Keratinocyte (primary cell): ENCODE measurements around the gene POU6F2. TPM values are rescaled to one million over a fixed set of nuclear protein-coding genes. Genes with fewer than 3 reads are reported as not detected.

ENCODE experiments used
- DNase-seq: peaks from one replicate; pipeline ENCODE4 v3.0.0-alpha.2; 2011; ENCODE audit warnings: low read depth, missing footprints, low spot score
- FAIRE-seq: peaks from 2 replicates; lab custom pipeline; 2011; peaks lifted over from hg19 to GRCh38; lab: Jason Lieb, UNC
- H2AFZ ChIP-seq: 2 replicates; pipeline ENCODE4 v1.6.0; 2012; ENCODE audit warnings: low read length, control low read depth, inconsistent platforms; ENCODE audit not compliant: control insufficient read depth
- H3K27ac ChIP-seq: 2 replicates; pipeline ENCODE4 v1.5.1; 2011; ENCODE audit warnings: low read length; ENCODE audit not compliant: control insufficient read depth, insufficient read depth
- H3K27me3 ChIP-seq: 3 replicates; pipeline ENCODE4 v1.6.0; 2011; ENCODE audit warnings: low read length; ENCODE audit not compliant: control insufficient read depth, insufficient read depth; ENCODE audit errors: extremely low read depth
- H3K36me3 ChIP-seq, 2 experiments: 2 replicates in 1 of 2; 3 replicates in 1 of 2; pipeline ENCODE4 v1.5.1; 2011; ENCODE audit warnings: low read length in 2 of 2, mild to moderate bottlenecking in 1 of 2; ENCODE audit not compliant: control insufficient read depth in 2 of 2, insufficient read depth in 2 of 2; ENCODE audit errors: extremely low read depth in 1 of 2
- H3K4me1 ChIP-seq: 3 replicates; pipeline ENCODE4 v1.5.1; 2011; ENCODE audit warnings: low read length; ENCODE audit not compliant: control insufficient read depth, insufficient read depth; ENCODE audit errors: extremely low read depth
- H3K4me2 ChIP-seq: 3 replicates; pipeline ENCODE4 v1.6.0; 2011; ENCODE audit warnings: low read depth, low read length; ENCODE audit not compliant: control insufficient read depth, insufficient read depth; ENCODE audit errors: extremely low read depth
- H3K4me3 ChIP-seq, 3 experiments: fragments of 200-600 bp in 1 of 3; sonication (generic) in 1 of 3; 2 replicates in 2 of 3; 3 replicates in 1 of 3; pipeline ENCODE4 v1.5.1; 2011 to 2016; ENCODE audit warnings: low read length in 3 of 3, mild to moderate bottlenecking in 3 of 3, control low read depth in 2 of 3, inconsistent platforms in 1 of 3, low read depth in 1 of 3, mixed read lengths in 1 of 3, mixed run types in 1 of 3, moderate library complexity in 1 of 3; ENCODE audit not compliant: control insufficient read depth in 2 of 3, insufficient read depth in 2 of 3; ENCODE audit errors: extremely low read depth in 1 of 3
- H3K79me2 ChIP-seq: 2 replicates; pipeline ENCODE4 v1.6.0; 2012; ENCODE audit warnings: low read length; ENCODE audit not compliant: control insufficient read depth, insufficient read depth
- H3K9ac ChIP-seq: 3 replicates; pipeline ENCODE4 v1.6.0; 2011; ENCODE audit warnings: low read length; ENCODE audit not compliant: control insufficient read depth, insufficient read depth; ENCODE audit errors: extremely low read depth
- H3K9me1 ChIP-seq: 3 replicates; pipeline ENCODE4 v1.6.0; 2011; ENCODE audit warnings: low read length; ENCODE audit not compliant: control insufficient read depth, insufficient read depth; ENCODE audit errors: extremely low read depth
- H3K9me3 ChIP-seq: 2 replicates; pipeline ENCODE4 v1.5.1; 2012; ENCODE audit warnings: low read depth, low read length; ENCODE audit not compliant: control insufficient read depth
- H4K20me1 ChIP-seq: 3 replicates; pipeline ENCODE4 v1.6.0; 2011; ENCODE audit warnings: low read length; ENCODE audit not compliant: control insufficient read depth, insufficient read depth; ENCODE audit errors: extremely low read depth
- EZH2 ChIP-seq: IDR thresholded peaks from one replicate; pipeline ENCODE4 v1.6.1; 2012; ENCODE audit warnings: inconsistent platforms, mild to moderate bottlenecking, low read length, moderate library complexity
- dilution Hi-C: fragments of 300-500 bp; cut with MboI; formaldehyde crosslinking; loops from one replicate; pipeline ENCODE4 v1.7.0; 2020; ENCODE audit warnings: low sequenced_read_pairs; ENCODE audit not compliant: extremely low pct_ligation_motif_present
- polyA plus RNA-seq, 5 experiments: library from polyadenylated mRNA; depleted of rRNA in 3 of 5; stranded (reverse) in 3 of 5; stranded (forward) in 1 of 5; unstranded in 1 of 5; fragments of >200 nt; gene quantifications; 1 replicate in 1 of 5; 2 replicates in 3 of 5; 3 replicates in 1 of 5; pipeline versions ENCODE4 v1.2.1 to v1.2.3, GENCODE V29; 2011 to 2012; ENCODE audit warnings: missing spikeins in 2 of 5, low read depth in 1 of 5, low replicate concordance in 1 of 5
- TF ChIP-seq, protein P1 (sequence below), 3 experiments: IDR thresholded peaks in 1 of 3; conservative IDR thresholded peaks in 1 of 3; optimal IDR thresholded peaks in 1 of 3; 2 replicates in 2 of 3; 3 replicates in 1 of 3; pipeline versions ENCODE3 to v1.5.1; 2011; ENCODE audit warnings: low read length in 3 of 3, mild to moderate bottlenecking in 3 of 3, moderate library complexity in 2 of 3, control low read depth in 1 of 3, inconsistent platforms in 1 of 3; ENCODE audit not compliant: insufficient read depth in 2 of 3; ENCODE audit errors: extremely low read depth in 1 of 3

Gene POU6F2
- polyA plus RNA-seq, 1 donor (not counting 4 experiments of a cell fraction or from before 2014, with no cell fraction given) = not detected

DNA sequence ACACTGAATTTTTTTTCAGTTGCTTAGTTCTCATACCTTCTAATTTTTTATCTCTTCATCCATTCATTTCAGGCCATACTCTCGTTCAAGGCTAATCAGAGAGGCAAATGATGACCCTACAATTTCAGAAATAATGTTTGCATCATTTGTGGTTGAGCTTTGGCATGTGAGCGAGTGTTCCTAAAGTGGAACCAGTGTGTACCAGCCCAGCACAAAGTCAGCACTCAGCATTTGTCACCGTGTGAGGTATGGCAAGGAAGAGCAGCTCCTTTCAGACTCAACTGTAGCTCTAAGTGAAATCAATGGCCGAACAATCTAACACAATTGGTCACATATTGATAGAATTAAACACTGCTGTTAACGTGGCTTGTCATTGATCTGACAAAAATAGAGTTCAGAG is 154.6 kb downstream of the POU6F2 start:
- dilution Hi-C loops = no loop called here
- H2AFZ ChIP-seq = no peak overlapping the region

DNA sequence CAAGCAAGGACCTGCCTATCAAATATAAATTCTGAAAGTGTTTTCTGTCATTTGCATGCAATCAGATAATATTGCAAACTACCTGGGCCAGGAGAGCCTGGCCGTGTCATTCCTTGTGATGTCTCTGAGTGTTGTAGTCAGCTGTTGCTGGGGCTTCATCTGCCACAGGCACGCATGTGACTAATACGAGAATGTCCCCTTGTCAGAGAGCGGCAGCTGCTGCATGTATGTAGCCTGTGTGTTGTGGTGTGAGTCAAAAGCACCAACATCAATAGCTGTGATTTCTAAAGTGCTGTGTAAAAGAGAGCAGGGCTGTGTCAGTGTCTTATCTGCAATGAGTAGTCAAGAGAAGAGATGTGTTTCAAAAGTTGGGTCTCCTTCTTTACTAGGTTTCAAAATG is 155.4 kb downstream of the POU6F2 start:
- Histone ChIP-seq H3K4me3 (no peak overlapping the region), H3K9me3 (no peaks in the 10 kb centered on the region), H3K36me3 (no peaks in the 10 kb centered on the region), H3K27ac (no peak overlapping the region), H3K9ac (no peak overlapping the region), H3K4me2 (no peak overlapping the region), H4K20me1 (no peaks in the 10 kb centered on the region), H3K4me1 (no peaks in the 10 kb centered on the region), H3K79me2 (no peaks in the 10 kb centered on the region), H3K27me3 (peaks cover 2% of the 10 kb centered on the region), H3K9me1 (no peaks in the 10 kb centered on the region), H2AFZ (no peak overlapping the region)
- TF ChIP-seq, protein P1, sequence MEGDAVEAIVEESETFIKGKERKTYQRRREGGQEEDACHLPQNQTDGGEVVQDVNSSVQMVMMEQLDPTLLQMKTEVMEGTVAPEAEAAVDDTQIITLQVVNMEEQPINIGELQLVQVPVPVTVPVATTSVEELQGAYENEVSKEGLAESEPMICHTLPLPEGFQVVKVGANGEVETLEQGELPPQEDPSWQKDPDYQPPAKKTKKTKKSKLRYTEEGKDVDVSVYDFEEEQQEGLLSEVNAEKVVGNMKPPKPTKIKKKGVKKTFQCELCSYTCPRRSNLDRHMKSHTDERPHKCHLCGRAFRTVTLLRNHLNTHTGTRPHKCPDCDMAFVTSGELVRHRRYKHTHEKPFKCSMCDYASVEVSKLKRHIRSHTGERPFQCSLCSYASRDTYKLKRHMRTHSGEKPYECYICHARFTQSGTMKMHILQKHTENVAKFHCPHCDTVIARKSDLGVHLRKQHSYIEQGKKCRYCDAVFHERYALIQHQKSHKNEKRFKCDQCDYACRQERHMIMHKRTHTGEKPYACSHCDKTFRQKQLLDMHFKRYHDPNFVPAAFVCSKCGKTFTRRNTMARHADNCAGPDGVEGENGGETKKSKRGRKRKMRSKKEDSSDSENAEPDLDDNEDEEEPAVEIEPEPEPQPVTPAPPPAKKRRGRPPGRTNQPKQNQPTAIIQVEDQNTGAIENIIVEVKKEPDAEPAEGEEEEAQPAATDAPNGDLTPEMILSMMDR (optimal IDR thresholded peaks at IDR 0.05 in 1 of 3, IDR thresholded peaks at IDR 0.05 in 1 of 3, conservative IDR thresholded peaks at IDR 0.05 in 1 of 3; ENCODE audit: extremely low read depth in 1 of 3, insufficient read depth in 2 of 3, low read length in 3 of 3) = no peak
- TF ChIP-seq EZH2 = no peak
- no peak for DNase-seq
- dilution Hi-C loops = no loop called here
- FAIRE-seq = no peak

More for the DNA sequence above, 154.6 kb downstream of the POU6F2 start:
- DNase-seq = no peak
- Histone ChIP-seq H3K4me3 (no peak overlapping the region), H3K79me2 (no peaks in the 10 kb centered on the region), H3K36me3 (no peaks in the 10 kb centered on the region), H3K27me3 (peaks cover 2% of the 10 kb centered on the region), H3K9me3 (no peaks in the 10 kb centered on the region), H3K9ac (no peak overlapping the region), H3K27ac (no peak overlapping the region), H3K4me2 (no peak overlapping the region), H3K9me1 (no peaks in the 10 kb centered on the region), H4K20me1 (no peaks in the 10 kb centered on the region), H3K4me1 (no peaks in the 10 kb centered on the region)
- FAIRE-seq = no peak
- no peak for TF ChIP-seq EZH2
- TF ChIP-seq, protein P1 (optimal IDR thresholded peaks at IDR 0.05 in 1 of 3, IDR thresholded peaks at IDR 0.05 in 1 of 3, conservative IDR thresholded peaks at IDR 0.05 in 1 of 3; ENCODE audit: extremely low read depth in 1 of 3, insufficient read depth in 2 of 3, low read length in 3 of 3) = no peak
